ENCODE results near the gene ALB. TPM values are rescaled to one million over a fixed set of nuclear protein-coding genes. Genes with fewer than 3 reads are reported as not detected.

The ALB gene
- 0.39 and 1.1 TPM in 2 replicates for total RNA-seq

DNA sequence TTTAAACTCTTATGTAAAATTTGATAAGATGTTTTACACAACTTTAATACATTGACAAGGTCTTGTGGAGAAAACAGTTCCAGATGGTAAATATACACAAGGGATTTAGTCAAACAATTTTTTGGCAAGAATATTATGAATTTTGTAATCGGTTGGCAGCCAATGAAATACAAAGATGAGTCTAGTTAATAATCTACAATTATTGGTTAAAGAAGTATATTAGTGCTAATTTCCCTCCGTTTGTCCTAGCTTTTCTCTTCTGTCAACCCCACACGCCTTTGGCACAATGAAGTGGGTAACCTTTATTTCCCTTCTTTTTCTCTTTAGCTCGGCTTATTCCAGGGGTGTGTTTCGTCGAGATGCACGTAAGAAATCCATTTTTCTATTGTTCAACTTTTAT, at the start of gene ALB:
ALB (plus strand) TSS at position 246 of the 400 bp plus-strand sequence; CDS start at position 287, 41 bp downstream.

DNA sequence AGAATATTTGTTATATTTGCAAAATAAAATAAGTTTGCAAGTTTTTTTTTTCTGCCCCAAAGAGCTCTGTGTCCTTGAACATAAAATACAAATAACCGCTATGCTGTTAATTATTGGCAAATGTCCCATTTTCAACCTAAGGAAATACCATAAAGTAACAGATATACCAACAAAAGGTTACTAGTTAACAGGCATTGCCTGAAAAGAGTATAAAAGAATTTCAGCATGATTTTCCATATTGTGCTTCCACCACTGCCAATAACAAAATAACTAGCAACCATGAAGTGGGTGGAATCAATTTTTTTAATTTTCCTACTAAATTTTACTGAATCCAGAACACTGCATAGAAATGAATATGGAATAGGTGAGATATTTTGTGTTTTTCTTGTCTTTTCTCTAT, 31.9 kb downstream of the ALB start, which contains the start of gene AFP:
AFP (plus strand) TSS at position 238 of the 400 bp plus-strand sequence; CDS start at position 280, 42 bp downstream.

Other genes starting within 250 kb of the ALB start
- 31.9 and 37.5 TPM in 2 replicates for gene ANKRD17, start 145.5 kb upstream of the ALB start, total RNA-seq
- 0.13 TPM in 1 of 2 replicates, not detected in the other for gene AFP, start 31.9 kb downstream of the ALB start, total RNA-seq
- gene AFM, start 77.5 kb downstream of the ALB start, total RNA-seq: not detected in 2 replicates
- gene RASSF6, start 216.1 kb downstream of the ALB start, total RNA-seq: 0.26 TPM in 1 of 2 replicates, not detected in the other

All from epithelial cell of alveolus of lung (primary cell).